SKM-1 treated with dmso at 0.1 percent for 144 hours (cell line): ENCODE data around the gene ACSL5.
A peak's percentile ranks its signal among the peaks of the same experiment; 100 is the strongest.

ENCODE experiments used
- DNase-seq: peaks from one replicate; lab custom pipeline; 2025; ENCODE audit not compliant: unreplicated experiment; lab: John Stamatoyannopoulos, UW

The ACSL5 gene, protein sequence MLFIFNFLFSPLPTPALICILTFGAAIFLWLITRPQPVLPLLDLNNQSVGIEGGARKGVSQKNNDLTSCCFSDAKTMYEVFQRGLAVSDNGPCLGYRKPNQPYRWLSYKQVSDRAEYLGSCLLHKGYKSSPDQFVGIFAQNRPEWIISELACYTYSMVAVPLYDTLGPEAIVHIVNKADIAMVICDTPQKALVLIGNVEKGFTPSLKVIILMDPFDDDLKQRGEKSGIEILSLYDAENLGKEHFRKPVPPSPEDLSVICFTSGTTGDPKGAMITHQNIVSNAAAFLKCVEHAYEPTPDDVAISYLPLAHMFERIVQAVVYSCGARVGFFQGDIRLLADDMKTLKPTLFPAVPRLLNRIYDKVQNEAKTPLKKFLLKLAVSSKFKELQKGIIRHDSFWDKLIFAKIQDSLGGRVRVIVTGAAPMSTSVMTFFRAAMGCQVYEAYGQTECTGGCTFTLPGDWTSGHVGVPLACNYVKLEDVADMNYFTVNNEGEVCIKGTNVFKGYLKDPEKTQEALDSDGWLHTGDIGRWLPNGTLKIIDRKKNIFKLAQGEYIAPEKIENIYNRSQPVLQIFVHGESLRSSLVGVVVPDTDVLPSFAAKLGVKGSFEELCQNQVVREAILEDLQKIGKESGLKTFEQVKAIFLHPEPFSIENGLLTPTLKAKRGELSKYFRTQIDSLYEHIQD

DNA sequence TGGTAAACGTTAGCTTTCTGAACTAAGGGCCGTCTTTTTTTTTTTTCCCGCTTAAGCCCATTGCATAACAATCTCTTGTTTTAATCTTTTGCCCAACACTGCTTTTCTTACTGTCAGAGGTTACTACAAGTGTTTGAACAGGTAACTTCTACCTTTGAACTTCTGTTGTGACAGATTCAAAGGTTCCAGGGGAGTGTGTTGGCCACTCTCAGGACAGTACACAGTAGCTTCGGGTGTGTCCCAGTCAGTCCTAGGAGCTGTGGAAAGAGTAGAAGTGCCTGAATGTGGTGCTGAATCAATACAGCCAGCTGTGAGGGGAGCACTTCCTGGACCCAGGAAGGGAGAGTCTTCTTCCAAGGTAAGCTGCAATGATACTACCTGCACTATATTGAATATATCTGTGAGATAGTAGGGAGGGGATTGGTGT lies at the start of gene ACSL5:
Gene ACSL5 (plus strand): TSS at position 205 of the 427 bp plus-strand sequence. CDS start 20,831 bp downstream, outside the sequence.
- no peak for DNase-seq

DNA sequence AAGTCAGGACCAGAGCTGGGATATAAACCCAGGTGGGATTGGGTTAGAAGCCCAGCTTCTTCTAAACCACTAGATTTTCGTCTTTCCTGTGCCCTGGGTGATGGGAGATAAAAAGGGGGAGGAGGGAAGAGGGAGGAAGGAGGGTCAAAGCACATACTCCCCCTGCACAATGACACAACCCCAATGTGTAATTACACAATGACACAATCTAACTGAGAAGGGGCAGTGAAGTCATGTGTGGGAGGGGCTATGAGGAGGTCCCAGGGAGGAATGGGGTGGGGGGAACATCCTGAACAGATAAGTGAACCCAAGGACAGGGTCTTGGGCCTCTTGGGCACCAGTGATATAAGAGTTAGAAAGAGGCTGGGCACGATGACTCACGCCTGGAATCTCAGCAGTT lies 46.2 kb upstream of the ACSL5 start:
- no peak for DNase-seq

DNA sequence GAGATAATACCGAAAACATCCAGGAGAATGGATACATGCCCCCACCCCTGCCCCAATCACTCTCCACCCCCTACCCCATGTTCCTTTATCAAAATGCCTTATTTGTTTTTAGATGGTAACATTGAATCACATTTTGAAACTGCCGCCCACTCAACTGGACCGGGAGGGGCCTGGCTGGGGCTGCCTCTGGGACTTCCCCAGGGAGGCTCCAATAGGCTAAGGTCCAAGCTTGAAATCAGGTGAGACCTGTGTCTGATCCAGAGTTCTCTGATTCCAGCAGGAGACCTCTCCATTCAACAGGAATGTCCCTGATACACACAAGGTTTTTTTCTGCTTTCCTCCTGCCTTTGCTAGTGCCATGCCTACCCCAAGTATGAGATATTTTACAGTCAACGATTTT lies 43.8 kb upstream of the ACSL5 start:
- DNase-seq = no peak

DNA sequence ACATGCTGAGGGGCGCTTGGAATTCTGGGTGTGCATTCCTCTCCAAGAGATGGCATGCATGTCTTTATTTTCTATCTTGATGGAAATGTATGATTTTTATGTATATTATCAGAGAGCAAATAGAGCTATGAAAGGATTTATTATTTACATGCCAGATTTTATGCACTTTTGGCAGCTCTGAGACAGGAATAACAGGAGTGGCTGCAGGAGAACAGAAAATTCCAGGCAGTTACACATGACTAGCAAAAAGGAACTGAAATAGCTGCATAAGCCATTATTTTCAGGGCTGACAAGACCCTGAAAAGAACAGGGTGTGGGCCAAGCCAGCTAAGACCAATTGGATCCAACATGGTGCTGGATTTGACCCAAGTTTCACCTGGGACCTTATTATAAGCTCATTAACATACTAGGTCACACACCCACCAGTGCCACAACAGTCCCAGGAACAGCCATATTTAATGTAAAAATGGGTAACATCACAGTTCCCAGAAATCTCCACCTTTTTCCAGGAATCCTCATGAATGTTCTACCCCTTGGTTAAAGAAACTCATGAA lies 43.2 kb upstream of the ACSL5 start:
- DNase-seq = no peak

DNA sequence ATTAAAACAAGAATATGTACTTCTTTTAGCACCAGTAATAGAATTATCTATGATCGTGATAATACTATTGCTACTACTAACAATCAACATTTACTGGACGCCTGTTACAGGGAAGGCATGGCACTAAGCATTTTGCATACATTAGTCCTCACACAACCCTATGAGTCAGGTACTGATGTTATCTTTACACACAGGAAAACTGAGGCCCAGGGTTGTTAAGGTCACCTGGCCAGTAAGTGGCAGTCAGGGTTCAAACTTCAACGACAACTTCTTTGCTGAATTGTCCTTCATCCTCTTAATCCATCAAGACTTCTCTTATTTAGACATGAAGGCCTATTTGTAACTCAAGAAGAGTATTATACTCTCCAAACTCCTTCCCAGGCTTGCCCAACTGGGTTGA lies 41.9 kb upstream of the ACSL5 start:
- no peak for DNase-seq

DNA sequence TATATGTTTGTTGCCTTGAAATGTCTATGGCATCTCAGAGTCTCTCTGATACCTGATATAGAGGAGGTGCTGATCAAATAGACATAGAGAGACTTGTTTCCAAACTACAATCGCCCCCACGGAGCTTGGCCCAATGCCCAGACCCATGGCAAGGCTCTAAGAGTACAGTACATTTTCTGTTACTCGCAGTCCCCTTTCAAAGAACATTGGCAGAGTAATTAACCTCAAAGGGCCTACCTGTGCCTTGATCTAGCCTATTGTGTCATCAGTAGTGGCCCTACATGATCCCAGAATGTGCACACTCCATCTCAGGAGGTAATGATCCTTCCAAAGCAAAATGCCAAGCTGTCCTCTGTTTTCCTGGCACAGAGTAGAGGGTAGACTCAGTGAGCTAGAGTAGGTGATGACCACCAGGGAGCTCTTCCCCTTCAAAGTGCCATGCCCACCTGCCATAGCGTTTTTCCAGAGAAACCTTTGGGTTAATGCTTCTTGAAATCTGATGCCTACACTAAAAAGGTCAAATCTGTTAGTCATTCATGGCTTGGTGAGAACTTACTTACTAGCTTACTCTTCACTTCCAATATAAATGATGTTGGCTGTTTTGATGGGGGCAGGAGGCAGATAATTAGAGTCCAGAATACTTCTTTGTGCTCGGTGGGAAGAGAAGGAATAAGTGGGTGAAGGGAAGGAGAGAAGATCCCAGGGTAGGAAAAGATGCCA lies 41.2 kb upstream of the ACSL5 start:
- no peak for DNase-seq

DNA sequence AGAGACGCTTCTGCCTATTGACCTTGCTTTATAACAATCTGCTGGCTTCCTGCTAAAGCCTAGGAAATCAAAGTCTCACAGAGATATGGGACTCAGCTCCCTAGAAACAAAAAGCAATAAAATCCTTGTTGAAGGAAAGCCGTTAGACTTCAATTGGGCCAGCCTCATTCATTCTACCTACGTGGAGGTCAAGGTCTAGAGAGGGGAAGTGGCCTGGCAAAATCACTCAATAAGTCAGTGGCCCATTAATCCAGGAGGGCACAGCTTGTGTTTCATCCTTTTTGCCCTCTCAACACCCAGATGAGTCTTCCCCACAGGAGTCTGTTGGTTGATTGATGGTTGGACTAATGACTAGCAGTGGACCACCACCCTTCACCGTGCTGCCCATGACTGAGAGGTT lies 40.5 kb upstream of the ACSL5 start:
- no peak for DNase-seq

DNA sequence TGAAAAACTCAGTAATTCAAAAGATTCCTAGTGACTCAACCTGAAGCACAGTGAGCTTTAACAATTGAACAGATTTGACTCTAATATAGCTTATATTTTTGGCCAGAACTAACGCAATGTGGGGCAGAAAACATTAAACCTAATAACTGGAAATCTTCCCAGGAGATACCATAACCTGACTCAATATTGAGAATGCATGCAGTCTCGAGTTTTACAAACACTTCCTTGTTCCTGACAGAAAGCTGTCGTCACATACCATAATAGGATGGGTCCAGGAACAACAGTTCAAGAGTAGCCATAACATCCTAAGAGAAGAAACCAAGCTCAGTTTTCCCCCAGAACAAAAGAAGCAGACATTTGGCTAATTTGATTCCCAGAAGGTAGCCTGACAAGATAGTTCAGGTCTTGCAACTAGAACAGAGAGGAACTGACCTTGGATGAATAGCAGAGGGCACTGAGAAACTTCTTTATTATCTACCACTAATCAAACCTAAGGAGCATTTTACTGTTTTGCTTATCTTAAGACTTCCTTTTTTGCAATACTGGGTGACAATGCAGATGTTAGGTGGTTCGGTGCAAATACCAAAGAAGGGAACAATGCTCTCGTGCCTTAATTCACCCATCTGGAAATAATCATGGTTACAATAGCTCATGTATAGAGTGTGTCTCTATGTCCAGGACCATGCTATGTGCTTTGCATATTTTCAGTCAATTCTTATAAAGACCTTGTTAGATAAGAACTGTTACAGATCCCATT lies 38.6 kb upstream of the ACSL5 start:
- DNase-seq = peak; percentile 56

DNA sequence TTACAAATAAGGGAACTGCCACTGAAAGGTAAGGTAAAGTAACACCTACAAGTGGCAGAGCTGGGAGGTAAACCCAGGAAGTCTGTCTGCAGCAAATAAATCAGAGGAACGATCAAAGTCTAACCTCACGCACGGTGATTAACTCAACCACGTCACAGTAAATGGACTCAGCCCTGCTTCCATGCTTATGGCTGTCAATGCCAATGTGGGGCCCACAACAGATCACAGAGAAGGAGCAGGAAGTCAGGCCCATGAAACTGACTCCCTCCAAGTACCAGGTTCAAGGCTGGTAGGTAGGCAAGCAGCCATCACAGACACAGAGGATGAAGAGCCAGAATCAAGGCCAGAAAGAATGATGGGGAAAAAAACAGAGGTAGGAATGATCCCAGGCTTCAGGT lies 38.0 kb upstream of the ACSL5 start:
- no peak for DNase-seq

DNA sequence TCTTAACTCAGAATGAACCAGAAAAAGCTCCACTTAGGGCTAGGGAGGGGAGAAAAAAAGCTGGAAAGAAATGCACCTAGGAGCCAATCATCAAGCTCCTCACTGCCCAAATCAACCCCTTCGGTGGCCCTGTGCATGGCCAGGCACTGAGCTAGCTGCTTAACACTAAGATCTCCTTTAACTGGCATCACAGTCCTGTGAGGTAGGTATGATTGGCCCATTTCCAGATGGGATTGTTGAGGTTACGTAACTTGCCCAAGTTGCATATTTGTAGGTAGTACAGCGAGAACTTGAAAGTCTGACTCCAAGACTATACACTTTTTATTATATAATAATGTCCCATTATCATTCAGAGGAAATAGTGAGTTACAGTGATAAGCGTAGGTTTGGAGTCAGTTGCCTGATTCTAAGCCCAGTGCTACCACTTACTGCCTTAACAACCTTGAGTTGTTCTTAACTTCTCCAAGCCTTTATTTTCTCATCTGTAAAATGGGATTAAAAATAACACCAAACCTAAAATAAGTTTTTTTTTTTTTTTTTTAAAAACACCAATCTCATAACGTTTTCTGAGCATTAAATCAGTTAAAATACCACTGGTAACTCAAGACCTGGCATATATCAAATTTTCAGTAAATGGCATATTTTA lies 37.2 kb upstream of the ACSL5 start:
- no peak for DNase-seq

DNA sequence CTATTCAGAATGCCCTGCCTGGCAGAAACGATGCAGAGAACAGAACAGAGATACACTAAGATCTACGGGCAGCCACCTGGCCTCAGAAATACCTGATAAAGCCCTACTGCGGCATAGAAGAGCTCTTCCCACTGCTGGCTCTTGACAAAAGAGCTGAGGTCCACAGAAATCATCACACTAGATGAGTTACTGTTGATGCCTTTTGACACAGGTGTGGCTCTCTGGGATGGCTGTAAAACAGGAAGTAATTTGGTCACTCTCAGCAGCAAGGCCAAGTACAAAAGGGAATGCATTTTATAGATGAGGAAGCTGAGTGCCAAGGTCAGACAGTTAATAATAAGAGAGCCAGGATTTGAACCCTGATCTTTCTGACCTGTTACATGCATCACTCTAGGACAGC lies 35.0 kb upstream of the ACSL5 start:
- DNase-seq = peak; percentile 23

DNA sequence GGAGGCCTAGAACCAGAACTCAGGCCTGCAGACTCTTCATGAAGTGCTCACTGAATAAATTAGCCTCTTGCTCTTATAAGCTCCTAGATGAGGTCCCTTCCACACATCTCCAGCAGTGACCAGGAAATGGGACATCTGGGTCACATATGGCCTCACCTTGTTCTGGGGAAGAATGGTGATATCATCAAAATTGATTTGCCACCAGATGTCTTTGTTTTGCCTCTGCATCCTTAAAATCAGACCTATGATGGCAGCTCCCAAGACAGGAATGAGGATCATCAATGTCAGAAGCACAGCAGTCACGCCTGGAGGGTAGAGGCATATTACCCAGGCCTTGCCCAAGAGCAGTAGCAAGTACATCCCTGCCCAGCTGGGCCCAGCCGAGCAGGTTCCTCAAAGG lies 33.3 kb upstream of the ACSL5 start:
- no peak for DNase-seq

DNA sequence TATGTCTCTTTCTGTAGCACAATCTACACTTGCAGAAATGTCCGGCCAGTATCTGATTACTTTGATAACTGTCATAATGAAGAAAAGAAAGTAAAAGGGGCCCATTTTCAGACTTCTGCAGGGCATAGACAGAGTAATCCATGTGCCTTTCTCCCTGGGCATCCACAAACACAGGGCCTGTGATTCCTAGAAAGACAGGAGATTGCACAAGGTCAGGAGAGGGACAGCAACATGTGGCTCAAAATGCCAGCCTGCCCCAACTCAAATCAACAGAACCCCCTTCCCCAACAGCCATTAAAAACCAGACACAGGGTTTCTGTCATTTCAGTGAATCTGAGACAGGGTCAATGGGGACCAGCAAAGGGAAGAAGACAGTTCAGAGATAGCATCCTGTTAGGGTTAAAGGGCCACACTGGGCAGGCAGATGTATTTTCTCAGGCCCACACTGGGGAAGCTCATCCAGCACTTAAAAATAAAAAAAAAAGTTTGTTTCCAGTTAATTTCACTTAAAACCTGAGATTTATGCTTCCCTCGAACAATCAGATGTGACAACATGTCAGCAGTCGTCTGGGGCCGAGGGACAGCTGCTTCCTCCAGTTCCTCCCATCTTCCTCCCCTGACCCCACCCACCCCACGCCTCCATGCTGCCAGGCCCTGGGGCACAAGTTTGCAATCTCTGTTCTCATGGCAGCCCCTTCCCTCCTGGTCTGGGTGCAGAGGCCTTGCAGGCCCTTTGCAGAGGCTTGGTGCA lies 30.7 kb upstream of the ACSL5 start:
- no peak for DNase-seq

DNA sequence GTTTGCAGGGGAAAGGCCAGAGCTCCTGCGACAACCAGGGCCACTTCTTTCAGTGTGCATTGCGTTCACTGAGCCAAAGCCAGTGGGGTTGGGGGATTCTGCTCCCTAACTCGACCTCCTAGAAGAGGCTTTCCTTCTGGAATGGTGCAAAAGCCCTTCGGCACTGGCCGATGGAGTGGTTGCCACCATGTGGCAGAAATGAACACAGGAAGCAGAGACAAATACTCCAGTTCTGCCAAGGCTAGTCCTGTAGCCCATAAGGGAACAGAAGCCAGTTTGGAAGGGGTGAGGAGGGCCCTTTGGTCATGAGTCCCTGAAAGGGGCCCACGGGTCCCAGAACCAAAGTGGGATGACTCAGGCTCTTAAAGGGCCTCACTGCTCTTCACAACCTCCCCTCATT lies 29.7 kb upstream of the ACSL5 start:
- no peak for DNase-seq

DNA sequence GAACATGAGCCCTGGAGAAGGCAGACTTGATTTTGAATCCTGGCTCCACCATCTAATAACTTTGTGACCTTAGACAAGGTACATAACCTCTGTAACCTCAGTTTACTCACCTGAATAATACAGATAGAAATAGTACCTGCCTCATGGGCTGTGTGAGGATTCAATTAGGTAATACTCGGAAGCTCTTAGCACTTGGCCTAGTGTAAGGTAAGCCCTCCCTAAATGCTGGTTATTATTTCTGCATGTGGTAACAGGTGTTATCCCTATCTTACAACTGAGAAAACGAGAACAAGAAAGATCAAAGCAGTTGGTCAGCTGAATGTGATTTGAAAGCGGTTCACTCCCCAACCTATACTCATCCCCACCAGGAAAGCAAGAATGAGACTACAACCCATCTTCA lies 28.7 kb upstream of the ACSL5 start:
- DNase-seq = no peak

DNA sequence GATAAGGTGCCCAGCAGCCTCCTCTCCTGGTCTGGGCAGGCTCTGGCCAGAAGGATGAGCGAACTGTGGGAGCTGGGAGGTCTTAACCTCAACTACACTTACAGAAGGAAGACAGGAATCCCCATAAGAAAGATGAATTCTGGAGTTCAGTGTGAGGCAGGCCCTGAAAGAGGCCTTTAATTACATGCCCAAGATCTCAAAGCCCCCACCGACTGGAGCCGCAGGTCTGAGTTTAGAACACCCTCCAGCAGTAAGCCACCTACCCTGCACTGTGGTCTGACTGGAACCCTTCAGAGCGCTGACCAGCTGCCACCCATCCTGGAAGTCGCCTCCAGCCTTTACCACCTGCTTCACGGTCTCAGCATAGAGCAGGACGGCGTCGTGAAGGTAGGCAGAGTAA lies 28.2 kb upstream of the ACSL5 start:
- DNase-seq = no peak

DNA sequence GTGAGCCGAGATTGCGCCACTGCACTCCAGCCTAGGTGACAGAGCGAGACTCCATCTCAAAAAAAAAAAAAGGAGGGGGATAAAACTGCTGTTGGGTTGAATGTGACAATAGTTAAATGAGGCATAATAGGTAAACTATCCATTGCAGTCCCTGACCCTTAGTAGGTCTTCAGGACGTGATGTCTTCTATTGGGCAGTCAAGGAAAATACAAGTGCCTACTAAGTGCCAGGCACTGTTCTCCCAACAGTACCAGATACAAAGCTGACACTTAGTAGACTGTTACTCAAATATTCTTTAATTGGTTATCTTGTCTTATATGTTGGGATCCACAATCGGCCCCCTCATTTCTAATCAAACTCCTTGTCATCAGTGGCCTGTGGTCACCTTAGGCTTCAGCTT lies 27.1 kb upstream of the ACSL5 start:
- DNase-seq = no peak

DNA sequence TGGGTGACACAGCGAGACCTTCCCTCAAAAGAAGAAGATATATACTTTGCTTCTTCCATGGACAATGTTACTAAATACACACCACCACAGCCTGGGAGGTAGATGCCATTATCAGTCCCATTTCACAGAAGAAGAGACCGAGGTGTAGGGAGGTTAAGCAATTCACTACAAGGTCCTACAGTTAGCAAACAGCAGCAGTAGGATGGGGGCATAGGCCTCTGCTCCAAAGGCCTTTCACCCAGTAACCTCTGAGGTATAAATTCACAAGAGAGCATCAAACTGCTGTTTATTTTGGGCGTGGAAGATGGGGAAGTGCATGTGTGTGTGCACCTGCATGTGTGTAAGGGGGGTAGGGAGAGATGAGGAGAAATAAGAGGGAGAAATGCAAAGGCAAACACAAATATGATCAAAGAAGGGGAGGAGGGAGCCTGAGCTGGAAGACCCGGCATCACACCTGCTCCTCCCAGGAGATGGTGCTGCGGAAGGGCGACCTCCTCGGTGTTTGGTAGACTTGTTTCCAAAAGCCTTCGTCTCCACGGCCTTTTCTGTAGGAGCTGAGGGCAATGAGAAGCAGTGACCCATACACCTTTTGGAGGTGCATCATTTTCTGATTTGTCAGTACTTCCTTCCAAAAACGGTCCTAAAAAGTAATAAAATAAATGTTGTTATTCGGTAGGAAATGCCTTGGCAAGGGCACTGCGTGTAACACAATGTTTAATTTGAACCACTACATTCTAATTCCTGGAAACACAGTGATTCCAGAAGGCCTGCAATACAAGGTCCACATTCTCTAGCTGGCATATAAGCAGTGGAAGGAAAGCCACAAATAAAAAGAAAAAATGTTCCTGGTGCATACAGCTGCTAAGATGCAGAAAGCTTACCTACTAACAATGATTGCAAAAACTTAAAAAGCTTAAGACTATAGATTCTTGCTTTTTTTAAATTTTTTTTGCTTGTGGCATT lies 25.9 kb upstream of the ACSL5 start:
- no peak for DNase-seq

DNA sequence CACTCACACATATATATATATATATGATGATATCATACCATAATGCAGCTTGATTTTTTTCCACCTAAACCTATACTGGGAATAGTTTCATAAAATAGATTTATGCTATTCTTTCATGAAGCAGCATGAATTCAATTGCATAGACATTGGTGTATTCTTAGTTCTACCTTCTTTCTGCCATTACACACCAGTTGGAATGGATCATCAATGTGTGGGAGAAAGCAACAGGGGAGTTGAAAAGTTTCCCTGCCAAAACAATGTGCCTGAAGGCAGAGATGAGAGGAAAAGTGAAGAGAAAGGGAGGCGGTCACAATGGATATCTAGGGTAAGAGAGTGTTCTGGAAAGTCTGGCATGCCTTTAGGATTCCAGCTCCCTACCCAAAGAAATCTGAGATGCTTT lies 25.2 kb upstream of the ACSL5 start:
- DNase-seq = no peak
